ENCODE measurements around the gene CNTNAP2. TPM values are rescaled to one million over a fixed set of nuclear protein-coding genes. Genes with fewer than 3 reads are reported as not detected.

Gene CNTNAP2
- total RNA-seq, 2 experiments from 2014 or later: 0.28 TPM; not detected in 1

DNA sequence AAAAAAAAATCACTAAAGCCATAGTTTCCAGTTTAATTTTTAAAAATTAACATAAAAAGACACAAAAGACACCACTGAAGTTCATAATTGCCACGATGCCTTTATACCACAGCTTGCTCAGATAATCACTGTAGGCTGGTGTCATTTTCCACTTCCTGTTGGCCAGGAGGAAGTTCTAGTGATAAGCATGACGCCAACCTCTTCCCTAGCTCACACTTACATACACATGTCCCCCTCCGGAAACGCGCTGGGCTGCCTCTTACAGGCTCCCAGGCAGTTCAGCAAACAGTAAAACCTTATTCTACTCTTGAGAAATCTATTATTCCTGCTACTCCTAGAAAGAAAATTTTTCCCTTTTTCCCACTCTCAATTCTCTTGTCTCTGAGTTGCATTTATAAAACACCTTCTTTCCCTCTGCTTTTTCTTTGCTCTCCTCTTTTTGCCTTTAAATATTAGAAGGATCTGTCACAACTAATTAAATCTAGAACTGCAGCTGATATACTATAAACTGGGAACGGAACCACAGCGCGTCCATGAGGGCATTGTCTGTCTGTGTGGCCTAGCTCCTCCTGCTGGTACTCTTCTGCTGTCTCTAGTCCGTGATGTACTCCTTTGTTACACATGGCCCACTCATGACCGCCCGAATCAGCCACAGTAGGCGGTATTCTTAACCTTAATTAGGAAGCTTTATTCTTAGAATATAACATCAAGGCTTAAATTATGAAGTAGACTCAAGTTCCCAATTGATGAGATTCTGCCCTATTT lies 664.9 kb downstream of the CNTNAP2 start:
- Histone ChIP-seq H2AFZ (ENCODE audit: low read length) (no peak overlapping the region), H3K9me3 (ENCODE audit: low read length) (no peaks in the 10 kb centered on the region), H3K9me2 (ENCODE audit: insufficient read depth, low read length) (no peaks in the 10 kb centered on the region), H3K79me2 (ENCODE audit: insufficient read depth, low read depth, low read length) (no peaks in the 10 kb centered on the region), H3K4me1 (ENCODE audit: insufficient read depth, low read length, poor library complexity, severe bottlenecking) (no peaks in the 10 kb centered on the region), H3K4me3 (ENCODE audit: low read depth, low read length, poor library complexity, severe bottlenecking) (no peak overlapping the region), H3K36me3 (ENCODE audit: insufficient read depth, low read length) (no peaks in the 10 kb centered on the region), H3K4me2 (ENCODE audit: low read length) (no peak overlapping the region), H3K27ac (ENCODE audit: low read depth, low read length, poor library complexity, severe bottlenecking) (no peak overlapping the region), H4K20me1 (ENCODE audit: insufficient read depth, low read length) (no peaks in the 10 kb centered on the region)
- intact Hi-C loops (cut with micrococcal nuclease; ENCODE audit: unreplicated experiment): no loop called here
- BruUV-seq (replicated peaks): no TSS peak
- POLR2A ChIA-PET: no interaction called here
- TF ChIP-seq CTCF (conservative IDR thresholded peaks at IDR 0.05; ENCODE audit: low read length) (no peak), EZH2phosphoT487 (IDR thresholded peaks at IDR 0.05; ENCODE audit: borderline replicate concordance, low read depth, low read length) (no peak)
- no peak for DNase-seq (ENCODE audit: low spot score)
- CTCF ChIA-PET (ENCODE audit: unreplicated experiment): no interaction called here

GRCh38 chr7:146787266-146787665 lies 670.7 kb downstream of the CNTNAP2 start:
- no peaks in the 10 kb centered on the region for H3K9me2 ChIP-seq (ENCODE audit: insufficient read depth, low read length)
- H3K4me2 ChIP-seq (ENCODE audit: low read length): no peak overlapping the region
- BruUV-seq (replicated peaks): no TSS peak
- H3K27ac ChIP-seq (ENCODE audit: low read depth, low read length, poor library complexity, severe bottlenecking): no peak overlapping the region
- ChIA-PET CTCF (ENCODE audit: unreplicated experiment) (no interaction called here), POLR2A (no interaction called here)
- intact Hi-C loops (cut with micrococcal nuclease; ENCODE audit: unreplicated experiment): no loop called here
- TF ChIP-seq CTCF (conservative IDR thresholded peaks at IDR 0.05; ENCODE audit: low read length) (no peak), EZH2phosphoT487 (IDR thresholded peaks at IDR 0.05; ENCODE audit: borderline replicate concordance, low read depth, low read length) (no peak)
- H2AFZ ChIP-seq (ENCODE audit: low read length): no peak overlapping the region
- H3K4me1 ChIP-seq (ENCODE audit: insufficient read depth, low read length, poor library complexity, severe bottlenecking): no peaks in the 10 kb centered on the region
- H3K4me3 ChIP-seq (ENCODE audit: low read depth, low read length, poor library complexity, severe bottlenecking): no peak overlapping the region
- no peak for DNase-seq (ENCODE audit: low spot score)
- H3K9me3 ChIP-seq (ENCODE audit: low read length): no peaks in the 10 kb centered on the region
- H4K20me1 ChIP-seq (ENCODE audit: insufficient read depth, low read length): no peaks in the 10 kb centered on the region
- no peaks in the 10 kb centered on the region for H3K36me3 ChIP-seq (ENCODE audit: insufficient read depth, low read length)
- H3K79me2 ChIP-seq (ENCODE audit: insufficient read depth, low read depth, low read length): no peaks in the 10 kb centered on the region

DNA sequence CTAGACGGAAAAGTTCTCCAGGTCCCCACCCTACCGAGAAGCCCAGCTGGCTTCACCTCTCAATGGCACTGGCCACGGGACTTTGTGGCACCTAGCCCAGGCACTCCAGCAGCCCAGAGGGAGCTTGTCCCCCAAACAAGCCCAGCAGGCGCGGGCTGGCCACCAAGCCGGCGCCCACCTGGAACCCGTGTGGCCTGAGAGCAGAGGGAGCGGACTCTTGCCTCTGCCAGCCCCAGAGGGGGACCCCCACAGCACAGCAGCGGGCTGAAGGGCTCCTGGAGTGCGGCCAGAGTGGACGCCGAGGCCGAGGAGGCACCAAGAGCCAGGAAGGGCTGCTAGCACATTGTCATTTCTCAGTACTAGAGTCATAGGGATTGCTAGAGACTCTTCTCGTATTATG lies 671.4 kb downstream of the CNTNAP2 start:
- no peaks in the 10 kb centered on the region for H3K9me3 ChIP-seq (ENCODE audit: low read length)
- H3K4me2 ChIP-seq (ENCODE audit: low read length): no peak overlapping the region
- ChIA-PET CTCF (ENCODE audit: unreplicated experiment) (no interaction called here), POLR2A (interaction anchor here (0.7 kb wide), 1 partner anchor 1620 kb away, joined by 3 read pairs; no protein-coding TSS in a partner anchor)
- H3K79me2 ChIP-seq (ENCODE audit: insufficient read depth, low read depth, low read length): no peaks in the 10 kb centered on the region
- no peak overlapping the region for H3K27ac ChIP-seq (ENCODE audit: low read depth, low read length, poor library complexity, severe bottlenecking)
- H3K4me1 ChIP-seq (ENCODE audit: insufficient read depth, low read length, poor library complexity, severe bottlenecking): no peaks in the 10 kb centered on the region
- no peak overlapping the region for H3K4me3 ChIP-seq (ENCODE audit: low read depth, low read length, poor library complexity, severe bottlenecking)
- intact Hi-C loops (cut with micrococcal nuclease; ENCODE audit: unreplicated experiment): no loop called here
- no peaks in the 10 kb centered on the region for H4K20me1 ChIP-seq (ENCODE audit: insufficient read depth, low read length)
- TF ChIP-seq CTCF (conservative IDR thresholded peaks at IDR 0.05; ENCODE audit: low read length): no peak
- no peak for TF ChIP-seq EZH2phosphoT487 (IDR thresholded peaks at IDR 0.05; ENCODE audit: borderline replicate concordance, low read depth, low read length)
- H3K36me3 ChIP-seq (ENCODE audit: insufficient read depth, low read length): no peaks in the 10 kb centered on the region
- no TSS peak for BruUV-seq (replicated peaks)
- H3K9me2 ChIP-seq (ENCODE audit: insufficient read depth, low read length): no peaks in the 10 kb centered on the region
- no peak overlapping the region for H2AFZ ChIP-seq (ENCODE audit: low read length)
- no peak for DNase-seq (ENCODE audit: low spot score)
